Superior temporal gyrus (tissue), 1 donor: ENCODE data around the gene PDXK.

Experiments used
- DNase-seq: peaks from one replicate; pipeline ENCODE4 v3.0.0-alpha.2; 2016; ENCODE audit errors: extremely low spot score

Gene PDXK

GRCh38 chr21:43741423-43742096 lies 22.6 kb downstream of the PDXK start:
- DNase-seq, result no peak

- no peak for DNase-seq
These were observed 25.0 kb downstream of the PDXK start for GRCh38 chr21:43743947-43744346.

- no peak for DNase-seq
These were observed 25.8 kb downstream of the PDXK start for GRCh38 chr21:43744725-43745124.

GRCh38 chr21:43745772-43746517 lies 27.0 kb downstream of the PDXK start:
- no peak for DNase-seq

- DNase-seq, result no peak
These were observed 29.7 kb downstream of the PDXK start for GRCh38 chr21:43748622-43749021.

GRCh38 chr21:43749651-43750262 lies 30.8 kb downstream of the PDXK start:
- no peak for DNase-seq

GRCh38 chr21:43750339-43751033 lies 31.6 kb downstream of the PDXK start:
- DNase-seq, result no peak

GRCh38 chr21:43751955-43752591 lies 33.1 kb downstream of the PDXK start:
- DNase-seq, result no peak

- DNase-seq, result no peak
These were observed 34.0 kb downstream of the PDXK start for GRCh38 chr21:43752758-43753438.

- no peak for DNase-seq
These were observed 34.5 kb downstream of the PDXK start for GRCh38 chr21:43753439-43753799.

- DNase-seq, result no peak
These were observed 36.2 kb downstream of the PDXK start for GRCh38 chr21:43754948-43755781.

GRCh38 chr21:43755820-43756594 lies 37.1 kb downstream of the PDXK start:
- DNase-seq, result no peak

- no peak for DNase-seq
These were observed 38.7 kb downstream of the PDXK start for GRCh38 chr21:43757601-43758000.

GRCh38 chr21:43758111-43758641 lies 39.2 kb downstream of the PDXK start:
- no peak for DNase-seq

- DNase-seq, result no peak
These were observed 39.9 kb downstream of the PDXK start for GRCh38 chr21:43758811-43759210.

- no peak for DNase-seq
These were observed 40.7 kb downstream of the PDXK start for GRCh38 chr21:43759651-43760050.

- DNase-seq, result no peak
These were observed 41.5 kb downstream of the PDXK start for GRCh38 chr21:43760391-43760958.

- DNase-seq, result no peak
These were observed 43.0 kb downstream of the PDXK start for GRCh38 chr21:43761886-43762285.
